Pulmonary artery endothelial cell (primary cell): ENCODE data around the gene FARP2. TPM values are rescaled to one million over a fixed set of nuclear protein-coding genes. Genes with fewer than 3 reads are reported as not detected.
"Not testable (repeated sequence)": the region's sequence is repeated elsewhere in the genome, so short reads cannot be mapped to it uniquely, and the experiment has no call there.

Experiments used
- DNase-seq: peaks from one replicate; pipeline ENCODE4 v3.0.0-alpha.2; 2011; ENCODE audit warnings: low read depth, low spot score
- total RNA-seq: library from RNA; depleted of rRNA; stranded (reverse); fragments of >200 nt; gene quantifications from 2 replicates; pipeline ENCODE4 v1.2.3, GENCODE V29; 2014

Gene FARP2
- total RNA-seq, 1 donor from 2014 or later, result 37.2 TPM

DNA sequence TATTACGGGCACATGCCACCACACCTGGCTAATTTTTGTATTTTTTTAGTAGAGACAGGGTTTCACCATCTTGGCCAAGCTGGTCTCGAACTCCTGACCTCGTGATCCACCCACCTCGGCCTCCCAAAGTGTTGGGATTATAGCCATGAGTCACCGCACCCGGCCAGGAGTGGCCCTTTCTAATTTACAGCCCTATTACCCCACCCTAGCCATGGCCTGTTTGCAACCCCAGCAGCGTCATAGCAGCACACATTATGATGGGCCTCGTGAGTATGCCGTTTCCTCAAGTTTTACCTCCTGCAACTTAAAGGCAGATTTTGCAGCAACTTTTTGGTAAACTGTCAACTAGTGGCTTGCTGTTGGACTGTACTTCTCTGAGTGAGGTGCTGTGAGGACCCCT lies 97.8 kb downstream of the FARP2 start:
- DNase-seq, result not testable (repeated sequence)

DNA sequence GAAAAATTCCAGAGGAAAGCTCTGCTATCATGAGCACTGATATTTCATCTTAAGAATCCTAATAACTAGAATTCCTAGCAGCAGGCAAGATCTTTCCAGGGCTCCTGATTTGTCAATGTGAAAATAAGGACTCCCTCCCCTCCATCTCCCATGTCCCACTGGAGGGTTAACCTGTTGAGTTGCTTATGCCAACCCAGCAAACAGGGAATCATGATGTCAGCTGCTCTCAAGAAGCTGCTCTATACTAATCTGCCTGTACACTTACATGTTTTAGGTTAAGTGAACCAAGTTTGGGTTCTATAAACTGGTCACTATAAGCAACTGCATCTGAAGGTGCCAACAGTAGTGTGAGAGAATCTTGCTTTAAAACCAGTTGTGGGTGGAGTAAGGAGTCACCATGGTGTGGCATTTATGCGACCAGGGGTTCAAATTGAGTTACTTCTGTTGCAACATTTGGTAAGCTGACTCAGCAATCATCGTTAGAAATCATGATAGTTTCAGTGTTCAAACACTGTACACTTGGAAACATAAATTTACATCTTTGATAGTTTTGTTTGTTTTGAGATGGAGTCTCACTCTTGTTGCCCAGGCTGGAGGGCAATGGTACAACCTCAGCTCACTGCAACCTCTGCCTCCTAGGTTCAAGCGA lies 98.9 kb downstream of the FARP2 start:
- no peak for DNase-seq

DNA sequence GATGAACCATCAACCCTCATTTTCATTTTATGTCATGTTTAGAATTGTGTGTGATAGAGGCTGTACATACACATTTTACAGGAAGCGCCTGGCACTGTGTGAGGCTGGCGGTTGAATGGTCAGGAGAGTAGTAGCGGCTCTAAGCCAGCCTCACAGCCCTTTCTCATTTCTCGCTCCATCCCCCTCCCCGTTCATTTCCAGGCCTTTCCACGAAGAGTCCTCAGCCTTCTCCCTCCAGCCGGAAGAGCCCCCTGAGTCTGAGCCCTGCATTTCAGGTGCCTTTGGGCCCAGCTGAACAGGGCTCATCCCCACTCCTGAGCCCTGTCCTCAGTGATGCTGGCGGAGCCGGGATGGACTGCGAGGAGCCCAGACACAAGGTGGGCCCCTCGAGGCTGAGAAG lies 100.5 kb downstream of the FARP2 start:
- DNase-seq, result no peak

DNA sequence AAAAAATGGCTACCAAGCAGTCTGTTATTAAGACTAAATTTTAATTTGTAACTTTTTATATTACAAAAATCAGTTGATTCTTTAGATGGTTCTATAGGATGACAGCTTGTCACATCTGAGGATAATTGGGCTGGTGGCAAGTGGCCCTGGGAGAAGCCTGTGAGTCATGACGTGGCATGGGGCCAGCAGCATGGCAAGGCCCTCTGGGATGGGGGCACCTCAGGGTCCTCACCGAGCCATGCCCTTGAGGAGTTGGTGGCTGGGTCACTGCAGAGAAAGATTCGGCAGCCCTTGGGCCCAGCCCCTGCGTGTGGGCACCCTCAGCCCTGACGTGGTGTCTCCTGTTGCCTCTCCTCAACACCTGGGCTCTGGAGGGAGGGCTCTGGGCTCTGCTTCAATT lies 102.6 kb downstream of the FARP2 start:
- DNase-seq, result no peak

DNA sequence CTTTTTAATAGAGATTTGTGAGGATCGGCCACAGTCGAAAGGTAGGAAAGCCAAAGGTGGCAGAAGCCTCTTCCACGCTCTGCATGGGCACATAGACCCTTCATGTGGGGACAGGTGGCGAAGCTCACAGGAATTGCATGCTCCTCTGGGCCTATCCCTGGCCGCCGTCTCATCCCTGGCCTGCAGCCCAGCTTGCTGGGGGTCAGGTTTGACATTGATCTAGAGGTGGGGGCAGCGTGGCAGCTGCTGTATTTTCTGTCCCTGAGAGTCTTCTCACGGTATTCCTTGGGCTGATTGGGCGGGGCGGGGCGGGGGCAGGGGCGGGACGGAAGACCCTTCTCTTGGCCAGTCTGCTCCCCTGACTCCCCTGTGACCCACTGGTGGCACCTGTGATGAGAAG lies 103.4 kb downstream of the FARP2 start:
- DNase-seq, result no peak

DNA sequence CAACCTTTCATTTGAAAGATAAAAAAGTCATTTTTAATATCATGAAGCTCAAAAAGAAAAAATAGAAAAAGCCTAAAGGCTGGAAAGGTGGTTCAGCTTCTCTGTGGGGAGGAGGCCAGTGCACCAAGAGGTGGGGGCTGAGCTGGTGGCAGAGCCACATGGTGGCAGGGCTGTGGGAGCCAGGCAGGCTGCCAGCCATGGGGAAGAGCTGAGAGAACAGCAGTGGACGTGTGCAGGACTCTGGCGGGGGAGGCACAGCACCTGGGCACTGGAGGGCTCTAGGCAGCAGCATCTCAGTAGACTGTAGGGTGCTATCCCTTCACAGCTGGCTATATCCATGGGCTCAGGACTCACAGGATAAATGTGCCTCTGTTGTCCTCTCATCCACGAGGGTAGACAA lies 104.5 kb downstream of the FARP2 start:
- no peak for DNase-seq

DNA sequence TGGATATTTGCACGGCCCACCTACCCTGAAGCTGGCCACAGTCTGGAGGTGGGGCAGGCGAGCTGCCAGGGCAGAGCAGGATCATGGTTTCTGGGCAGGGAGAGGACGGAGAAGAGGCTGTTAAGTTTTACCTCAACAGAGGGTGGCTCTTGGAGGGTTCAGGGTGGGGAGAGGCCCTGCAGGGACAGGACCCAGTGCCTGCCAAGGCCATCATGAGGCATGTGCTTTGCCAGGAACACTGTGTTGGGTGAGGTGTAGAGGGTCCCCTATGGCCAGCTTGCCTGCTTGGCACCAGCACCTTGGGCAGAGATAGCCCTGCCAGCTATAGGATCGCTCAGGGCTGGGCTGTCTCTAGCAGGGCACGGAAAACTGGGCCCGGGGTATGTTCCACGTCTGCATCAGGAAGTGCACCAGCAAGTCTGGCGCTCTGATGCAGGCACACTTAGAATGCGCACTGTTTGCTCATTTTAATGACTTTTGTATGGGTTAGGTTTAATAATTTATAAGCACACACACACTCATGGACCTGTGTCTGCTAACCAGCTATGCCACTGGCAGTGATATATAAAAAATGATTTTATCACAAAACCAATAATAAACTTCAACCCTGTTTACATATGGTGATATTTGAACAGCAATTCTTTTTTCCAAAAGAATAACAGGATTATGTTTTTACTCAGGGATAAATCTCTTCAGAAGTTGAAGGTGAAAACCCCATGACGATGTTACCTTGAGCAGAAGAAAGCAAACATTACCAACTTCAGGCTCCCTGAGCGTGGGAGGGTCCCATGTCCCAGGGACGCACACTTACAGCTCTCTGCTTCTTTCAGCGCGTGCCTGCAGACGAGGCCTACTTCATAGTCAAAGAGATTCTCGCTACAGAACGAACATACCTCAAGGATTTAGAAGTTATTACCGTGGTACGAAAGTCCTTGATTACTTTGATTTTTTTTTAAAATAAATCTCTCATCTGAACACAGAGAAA lies 105.9 kb downstream of the FARP2 start:
- no peak for DNase-seq

DNA sequence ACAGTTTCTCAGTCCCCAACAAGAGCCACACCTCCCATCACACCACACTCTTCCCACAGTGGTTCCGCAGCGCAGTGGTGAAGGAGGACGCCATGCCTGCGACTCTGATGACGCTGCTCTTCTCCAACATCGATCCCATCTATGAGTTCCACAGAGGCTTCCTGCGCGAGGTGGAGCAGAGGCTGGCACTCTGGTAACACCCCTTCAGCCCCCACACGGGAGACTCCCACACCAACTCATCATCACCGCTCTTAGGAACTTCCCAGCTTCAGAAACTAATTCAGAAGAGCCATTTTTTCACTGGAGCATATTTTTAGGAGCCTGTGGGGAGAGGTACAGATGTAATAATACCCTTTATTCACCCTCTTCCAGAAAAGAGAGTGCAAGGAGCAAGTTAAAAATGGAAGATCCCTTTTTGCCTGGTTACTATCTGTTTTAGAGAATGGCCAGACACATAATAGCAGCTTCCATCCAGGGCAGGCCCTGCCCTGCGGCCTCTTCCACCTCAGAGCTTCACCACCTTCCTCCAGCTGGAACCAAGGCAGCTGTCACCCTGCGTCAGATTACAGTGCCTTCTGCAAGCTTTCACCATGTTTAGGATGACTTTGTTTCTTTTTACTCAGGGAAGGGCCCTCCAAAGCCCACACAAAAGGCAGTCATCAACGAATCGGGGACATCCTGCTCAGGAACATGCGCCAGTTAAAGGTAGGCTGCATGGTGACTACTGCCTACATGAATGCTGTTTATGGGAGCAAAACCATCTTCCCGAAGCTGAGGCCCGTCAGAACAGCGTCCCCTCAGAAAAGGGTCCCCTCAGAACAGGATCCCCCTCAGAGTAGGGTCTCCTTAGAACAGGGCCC lies 107.4 kb downstream of the FARP2 start:
- DNase-seq, result no peak

DNA sequence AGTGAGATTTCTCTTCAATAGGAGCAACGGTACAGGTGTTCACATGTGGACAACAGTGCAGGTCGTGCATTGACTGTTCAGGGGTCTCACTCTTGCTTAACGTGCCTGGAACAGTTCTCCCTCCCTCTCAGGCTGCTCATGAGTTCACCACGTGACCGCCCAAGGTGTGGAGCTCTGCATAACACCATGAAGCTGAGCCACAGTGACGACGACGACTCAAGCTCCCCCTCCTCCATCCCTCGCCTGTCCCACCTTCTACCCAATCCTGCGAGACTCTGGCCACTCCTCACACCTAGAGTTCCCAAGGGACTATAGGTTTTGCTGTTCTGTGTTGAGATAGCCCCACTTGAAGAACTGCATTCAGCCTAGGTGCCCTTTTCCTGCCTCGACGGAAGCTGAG lies 109.5 kb downstream of the FARP2 start:
- DNase-seq, result no peak

DNA sequence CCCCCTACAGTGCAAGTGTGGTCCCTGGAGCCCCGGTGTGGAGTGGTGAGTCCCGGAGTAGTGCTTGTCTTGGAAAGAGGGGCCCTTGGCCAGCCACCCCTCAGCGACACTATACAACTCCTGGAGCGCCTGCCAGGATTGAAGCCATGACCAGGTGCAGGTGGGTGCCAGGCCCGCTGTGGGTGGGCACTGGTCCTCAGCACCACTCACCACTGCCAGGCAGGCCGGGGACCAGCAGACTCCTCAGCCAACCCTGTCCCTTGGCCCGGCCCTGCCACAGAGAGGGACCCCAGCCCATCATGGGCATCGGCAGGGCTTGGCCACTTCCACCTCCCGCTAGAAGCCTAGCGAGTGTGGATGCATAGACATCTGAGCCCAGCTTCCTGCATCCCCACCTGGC lies 110.1 kb downstream of the FARP2 start:
- no peak for DNase-seq

DNA sequence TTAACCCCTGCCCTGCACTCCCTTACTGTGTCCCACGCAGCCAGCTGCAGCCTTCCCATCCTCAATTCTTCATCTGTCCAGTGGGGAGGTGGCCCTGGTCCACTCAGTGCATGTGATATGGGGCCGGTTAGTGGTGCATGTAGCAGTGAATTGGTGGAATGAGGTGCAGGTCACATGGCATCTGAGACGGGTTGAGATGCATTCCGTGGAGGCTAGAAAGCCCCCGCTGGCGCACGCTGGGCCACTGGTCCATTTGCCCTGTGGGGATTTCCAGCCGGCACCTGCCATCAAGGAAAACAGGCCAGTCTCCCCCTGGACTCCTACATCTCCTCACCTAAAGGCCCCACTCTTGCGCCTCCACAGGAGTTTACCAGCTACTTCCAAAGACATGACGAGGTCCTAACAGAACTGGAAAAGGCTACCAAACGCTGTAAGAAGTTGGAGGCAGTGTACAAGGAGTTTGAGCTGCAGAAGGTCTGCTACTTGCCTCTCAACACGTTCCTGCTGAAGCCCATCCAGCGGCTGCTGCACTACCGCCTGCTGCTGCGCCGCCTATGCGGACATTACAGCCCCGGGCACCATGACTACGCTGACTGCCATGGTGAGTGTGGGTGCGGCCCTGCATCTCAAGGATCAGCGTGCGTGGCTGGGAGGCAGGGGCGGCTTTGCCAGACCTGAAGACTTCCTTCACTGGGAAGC lies 111.8 kb downstream of the FARP2 start:
- no peak for DNase-seq

DNA sequence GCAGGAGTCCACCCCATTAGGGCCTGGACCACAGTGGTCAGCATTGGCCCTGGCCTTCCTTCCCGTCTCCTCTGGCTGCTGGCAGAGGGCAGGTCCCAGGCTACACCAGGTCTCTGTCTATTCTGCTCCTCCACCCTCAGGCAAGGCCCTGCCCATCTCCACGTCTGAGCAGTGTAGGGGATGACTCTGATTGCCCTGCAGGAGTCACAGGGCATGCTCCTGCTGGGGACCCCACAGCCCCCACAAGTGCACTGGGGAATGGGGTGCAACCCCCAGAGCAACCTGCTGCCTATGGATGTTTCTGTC lies 112.3 kb downstream of the FARP2 start:
- DNase-seq, result no peak

DNA sequence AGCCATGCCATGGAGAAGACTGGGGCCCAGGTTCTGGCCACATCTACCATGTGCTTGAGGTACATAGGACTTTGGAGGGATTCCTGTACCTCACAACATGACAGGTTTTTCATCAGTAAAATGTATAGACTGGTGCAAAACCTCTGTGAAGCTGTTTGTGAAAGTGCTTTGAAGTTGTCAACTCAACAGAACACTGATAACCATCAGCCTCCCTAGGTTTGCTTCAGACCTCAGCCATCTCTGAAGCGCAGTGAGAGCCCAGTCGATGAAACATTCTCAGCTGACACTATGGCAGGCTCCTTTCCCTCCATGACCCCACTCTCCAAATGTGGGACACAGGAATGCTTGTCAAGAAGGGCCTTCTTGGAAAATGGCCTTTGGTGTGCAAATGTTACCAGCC lies 113.7 kb downstream of the FARP2 start:
- no peak for DNase-seq

DNA sequence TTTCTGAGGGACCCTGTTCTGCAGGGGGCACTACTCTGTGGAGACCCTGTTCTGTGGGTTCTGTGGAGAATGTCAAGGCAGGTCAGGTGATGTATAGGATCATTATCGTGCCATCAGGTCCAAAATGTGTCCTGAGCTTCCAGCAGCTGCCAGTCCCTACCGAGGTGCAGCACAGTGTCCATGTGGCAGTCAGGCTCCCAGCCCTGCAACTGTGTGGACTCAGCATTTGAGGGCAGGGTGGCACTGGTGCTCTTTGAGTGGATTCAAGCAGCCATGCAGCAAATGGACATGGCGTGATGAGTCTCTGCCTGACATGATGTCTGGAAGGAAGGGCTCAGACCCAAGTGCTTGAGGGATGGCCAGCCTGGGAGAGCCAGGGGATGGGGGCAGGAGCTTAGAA lies 117.3 kb downstream of the FARP2 start:
- DNase-seq, result no peak

DNA sequence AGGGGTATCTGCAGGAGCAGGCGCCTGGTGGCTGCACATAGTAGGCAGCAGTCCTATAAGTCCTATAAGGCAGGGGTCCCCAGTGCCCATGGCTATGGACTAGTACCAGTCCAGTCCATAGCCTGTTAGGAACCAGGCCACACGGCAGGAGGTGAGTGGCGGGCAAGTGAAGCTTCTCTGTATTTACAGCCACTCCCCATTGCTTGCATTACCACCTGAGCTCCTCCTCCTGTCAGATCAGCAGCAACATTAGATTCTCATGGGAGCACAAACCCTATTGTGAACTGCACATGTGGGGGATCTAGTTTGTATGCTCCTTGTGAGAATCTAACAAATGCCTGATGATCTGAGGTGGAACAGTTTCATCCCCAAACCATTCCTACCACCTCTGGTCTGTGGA lies 119.2 kb downstream of the FARP2 start:
- DNase-seq, result no peak

DNA sequence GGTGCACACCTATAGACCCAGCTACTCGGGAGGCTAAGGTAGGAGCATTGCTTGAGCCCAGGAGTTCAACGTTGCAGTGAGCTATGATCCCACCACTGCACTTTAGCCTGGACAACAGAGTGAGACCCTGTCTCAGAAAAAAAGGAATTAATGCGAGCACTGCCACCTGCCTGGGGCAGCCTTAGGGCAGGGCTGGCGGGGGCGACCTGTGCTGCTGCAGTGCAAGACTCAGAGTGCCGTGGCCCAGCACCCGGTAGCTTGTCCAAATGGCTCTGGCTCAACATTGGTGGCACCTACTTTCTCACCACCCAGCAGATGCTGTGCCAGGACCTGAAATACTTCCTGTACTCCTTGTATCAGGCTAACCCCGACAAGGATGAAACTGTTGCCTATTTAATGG lies 122.1 kb downstream of the FARP2 start:
- DNase-seq, result no peak

DNA sequence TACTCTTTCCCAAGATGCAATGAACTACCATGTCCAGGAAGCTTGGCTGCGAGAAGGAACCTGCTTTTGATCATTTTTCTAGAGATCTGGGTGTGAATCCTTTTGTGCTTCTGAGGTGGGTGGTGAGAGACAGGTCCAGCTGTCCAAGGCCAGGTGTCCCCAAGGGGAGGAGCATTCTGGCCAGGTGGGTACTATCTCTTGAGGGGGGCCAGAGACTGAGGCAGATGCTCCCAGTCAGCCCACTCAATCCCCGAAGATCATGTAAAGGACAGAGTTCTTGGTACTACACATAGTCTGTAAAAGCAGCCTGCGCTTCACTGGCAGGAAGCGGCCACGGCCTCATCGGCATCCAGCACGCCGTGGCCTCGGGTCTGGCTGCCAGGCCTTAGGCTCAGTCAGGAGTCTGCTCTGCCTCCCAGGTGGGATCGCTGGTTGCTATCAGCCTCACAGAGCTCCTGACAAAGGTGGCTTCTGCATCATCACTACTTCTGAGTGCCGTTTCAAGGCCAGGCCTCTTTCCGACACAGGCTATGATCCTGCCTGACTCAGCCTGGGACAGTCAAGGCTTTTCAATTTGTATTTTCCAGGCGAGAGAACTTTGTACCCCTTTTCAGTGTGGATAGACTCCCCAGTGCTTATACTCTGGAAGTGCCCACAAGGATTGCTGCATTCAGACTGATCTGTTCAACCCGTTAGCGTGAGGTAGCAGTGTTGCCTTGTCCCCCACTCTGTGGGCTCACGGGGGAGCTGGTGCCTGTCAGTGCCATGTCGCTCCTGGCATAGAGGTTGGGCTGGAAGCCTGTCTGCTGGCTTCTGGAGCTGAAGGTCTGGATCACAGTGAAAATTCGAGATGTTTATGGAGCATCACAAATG lies 123.2 kb downstream of the FARP2 start:
- no peak for DNase-seq

DNA sequence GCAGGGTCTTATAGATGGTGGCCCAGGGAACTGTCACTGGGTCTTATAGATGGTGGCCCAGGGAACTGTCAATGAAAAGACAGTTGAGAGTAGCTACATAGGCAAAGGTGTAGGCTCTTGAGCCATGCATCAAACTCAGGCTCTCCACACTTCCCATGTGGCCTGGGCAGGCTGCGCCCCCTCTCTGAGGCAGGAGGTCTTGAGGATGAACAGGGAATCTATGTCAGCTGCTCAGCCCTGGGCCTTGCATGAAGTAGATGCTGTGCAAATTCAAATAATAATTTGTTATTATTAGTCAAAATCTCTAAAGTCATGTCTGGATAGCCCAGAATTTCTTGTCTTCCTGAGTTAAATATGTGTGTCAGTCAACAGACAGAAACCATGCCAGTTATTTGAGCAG lies 125.6 kb downstream of the FARP2 start:
- DNase-seq, result no peak

DNA sequence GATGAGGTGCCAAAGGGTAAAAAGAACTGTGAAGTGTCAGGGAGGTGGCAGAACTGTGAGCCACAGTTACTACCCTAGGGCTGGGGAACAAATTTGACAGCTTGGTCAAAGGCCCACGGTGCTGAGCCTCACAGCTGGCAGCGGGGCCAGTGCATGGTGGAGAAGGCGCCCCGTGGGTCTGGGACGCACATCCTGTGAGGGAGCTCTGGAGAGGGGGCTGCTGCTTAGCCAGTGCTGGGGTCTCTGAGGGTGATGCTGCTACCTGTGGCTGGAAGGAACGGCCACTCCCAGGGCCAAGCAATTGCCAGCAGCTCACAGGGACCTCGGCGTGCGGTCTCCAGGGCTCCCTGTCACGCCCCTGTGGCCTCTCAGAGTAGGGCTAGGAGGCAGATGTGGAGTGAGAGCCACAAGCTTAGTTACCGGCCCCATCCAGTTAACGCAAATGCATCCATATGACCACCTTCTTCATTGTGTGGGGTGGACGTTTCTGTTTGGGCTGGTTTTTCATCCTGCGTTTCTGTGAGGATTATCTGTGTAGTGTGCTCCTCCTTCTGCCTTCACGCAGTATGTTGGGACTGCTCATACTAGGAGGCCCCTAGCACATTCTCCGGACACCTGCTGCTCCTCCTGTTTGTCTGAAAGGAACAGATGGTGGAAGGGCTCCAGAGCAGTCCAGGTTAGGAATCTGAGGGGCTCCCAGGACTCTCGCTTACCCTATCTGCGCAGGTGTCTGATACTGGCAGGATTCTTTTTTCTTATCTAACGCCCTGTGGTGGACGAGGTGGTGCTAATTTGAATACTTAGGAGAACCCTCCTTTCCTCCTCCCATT lies 126.3 kb downstream of the FARP2 start:
- DNase-seq, result no peak

DNA sequence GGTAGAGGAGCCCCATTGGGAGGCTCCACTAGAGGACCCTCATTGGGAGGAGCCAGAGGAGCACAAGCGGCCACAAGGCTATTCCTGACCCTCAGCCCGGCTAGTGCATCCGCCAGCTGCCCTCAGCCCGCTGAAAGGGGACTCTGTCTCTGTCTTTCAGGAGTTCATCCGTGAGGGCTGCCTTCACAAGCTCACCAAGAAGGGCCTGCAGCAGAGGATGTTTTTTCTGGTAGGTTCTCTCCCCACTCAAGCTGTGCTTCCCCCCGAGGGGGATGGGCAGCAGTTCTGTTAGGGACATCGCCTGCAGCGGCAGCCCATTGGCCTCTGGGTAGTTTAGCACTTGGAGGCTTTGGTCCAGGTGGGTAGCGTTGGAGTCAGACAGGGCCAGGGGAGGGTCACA lies 127.2 kb downstream of the FARP2 start:
- no peak for DNase-seq
